Endothelial cell of umbilical vein (primary cell): ENCODE results near the gene FEM1C. TPM values are rescaled to one million over a fixed set of nuclear protein-coding genes. Genes with fewer than 3 reads are reported as not detected.

Experiments used
- BruUV-seq: library from RNA; stranded (reverse); fragments of 400-500 nt; replicated peaks from 2 replicates; lab custom pipeline; 2021; lab: Mats Ljungman, UMichigan
- CTCF ChIA-PET: fragments of 300-600, 350-600 bp; sonication (Branson Sonifier 250); formaldehyde crosslinking; loops from one replicate; lab custom pipeline; 2021; ENCODE audit warnings: antibody characterized with exemption, inconsistent platforms; lab: Charles Lee
- POLR2A ChIA-PET: fragments of 300-600, 350-600 bp; sonication (Branson Sonifier 250); formaldehyde crosslinking; loops from one replicate; lab custom pipeline; 2021; ENCODE audit warnings: antibody characterized with exemption, inconsistent platforms; lab: Charles Lee
- DNase-seq: peaks from one replicate; pipeline ENCODE4 v3.0.0-alpha.2; 2011; ENCODE audit warnings: low read depth, low spot score
- FAIRE-seq: peaks from 2 replicates; lab custom pipeline; 2011; peaks lifted over from hg19 to GRCh38; lab: Jason Lieb, UNC
- H2AFZ ChIP-seq: 2 replicates; pipeline ENCODE4 v1.6.0; 2012; ENCODE audit warnings: low read depth, low read length, control low read depth, inconsistent platforms
- H3K27ac ChIP-seq: 2 replicates; pipeline ENCODE4 v1.5.1; 2011; ENCODE audit warnings: low read depth, mild to moderate bottlenecking, control low read depth, low read length, moderate library complexity; ENCODE audit not compliant: insufficient read depth
- H3K27me3 ChIP-seq, 2 experiments: 2 replicates each; pipeline versions ENCODE4 v1.6.0 to v1.6.1; 2011; ENCODE audit warnings: low read length in 2 of 2, mixed read lengths in 1 of 2; ENCODE audit not compliant: control insufficient read depth in 2 of 2, insufficient read depth in 2 of 2
- H3K36me3 ChIP-seq, 2 experiments: 2 replicates in 1 of 2; 3 replicates in 1 of 2; pipeline ENCODE4 v1.5.1; 2011; ENCODE audit warnings: low read length in 2 of 2, mild to moderate bottlenecking in 1 of 2, moderate library complexity in 1 of 2; ENCODE audit not compliant: control insufficient read depth in 2 of 2, insufficient read depth in 2 of 2; ENCODE audit errors: extremely low read depth in 1 of 2
- H3K4me1 ChIP-seq: 3 replicates; pipeline ENCODE4 v1.5.1; 2011; ENCODE audit warnings: mild to moderate bottlenecking, low read length; ENCODE audit not compliant: control insufficient read depth, insufficient read depth; ENCODE audit errors: extremely low read depth
- H3K4me2 ChIP-seq: 2 replicates; pipeline ENCODE4 v1.6.1; 2011; ENCODE audit warnings: low read length, control low read depth, mixed read lengths; ENCODE audit not compliant: insufficient read depth
- H3K4me3 ChIP-seq, 3 experiments: fragments of 200-600 bp in 1 of 3; sonication (generic), shearing (Covaris generic) in 1 of 3; replicated peaks in 1 of 3; 2 replicates each; pipeline ENCODE4 v1.5.1; 2011 to 2016; ENCODE audit warnings: control low read depth in 3 of 3, low read length in 3 of 3, mild to moderate bottlenecking in 2 of 3, inconsistent platforms in 1 of 3, low read depth in 1 of 3, moderate library complexity in 1 of 3; ENCODE audit not compliant: insufficient read depth in 1 of 3
- H3K79me2 ChIP-seq: 2 replicates; pipeline ENCODE4 v1.6.0; 2012; ENCODE audit warnings: low read length, inconsistent platforms; ENCODE audit not compliant: control insufficient read depth, insufficient read depth
- H3K9ac ChIP-seq: replicated peaks from 2 replicates; pipeline ENCODE3; 2011; ENCODE audit warnings: low read length, control low read depth; ENCODE audit not compliant: insufficient read depth; ENCODE audit errors: extremely low read depth
- H3K9me1 ChIP-seq: replicated peaks from 3 replicates; pipeline ENCODE4 v1.6.0; 2011; ENCODE audit warnings: mild to moderate bottlenecking, low read length; ENCODE audit not compliant: control insufficient read depth, insufficient read depth; ENCODE audit errors: extremely low read depth
- H3K9me3 ChIP-seq: replicated peaks from 2 replicates; pipeline ENCODE4 v1.5.1; 2012; ENCODE audit warnings: low read length, inconsistent platforms; ENCODE audit not compliant: control insufficient read depth, insufficient read depth
- H4K20me1 ChIP-seq: replicated peaks from 2 replicates; pipeline ENCODE3; 2011; ENCODE audit warnings: mild to moderate bottlenecking, low read length; ENCODE audit not compliant: control insufficient read depth, insufficient read depth; ENCODE audit errors: extremely low read depth
- EZH2 ChIP-seq: IDR thresholded peaks from 2 replicates; pipeline ENCODE4 v1.6.1; 2012; ENCODE audit warnings: borderline replicate concordance, low read depth, mild to moderate bottlenecking, moderate library complexity, low read length, inconsistent platforms; ENCODE audit not compliant: severe bottlenecking
- FOS ChIP-seq: IDR thresholded peaks from 2 replicates; pipeline ENCODE4 v1.6.1; 2011; ENCODE audit warnings: mild to moderate bottlenecking, low read length, moderate library complexity, borderline replicate concordance; ENCODE audit not compliant: insufficient read depth
- GATA2 ChIP-seq: IDR thresholded peaks from 2 replicates; pipeline ENCODE4 v1.7.0; 2011; ENCODE audit warnings: low read depth, mild to moderate bottlenecking, moderate library complexity, mixed read lengths, low read length; ENCODE audit not compliant: insufficient read length, insufficient read depth
- JUN ChIP-seq: IDR thresholded peaks from 2 replicates; pipeline ENCODE4 v1.6.1; 2011; ENCODE audit warnings: borderline replicate concordance, low read depth; ENCODE audit not compliant: insufficient read length, insufficient read depth
- MYC ChIP-seq: IDR thresholded peaks from one replicate; pipeline ENCODE4 v1.6.1; 2011; ENCODE audit warnings: mild to moderate bottlenecking, low read depth, low read length
- POLR2A ChIP-seq: IDR thresholded peaks from 2 replicates; pipeline ENCODE4 v1.6.1; 2012; ENCODE audit warnings: low read depth, mild to moderate bottlenecking, control low read depth, low read length
- POLR2AphosphoS5 ChIP-seq: IDR thresholded peaks from 2 replicates; pipeline ENCODE4 v1.6.1; 2012; ENCODE audit warnings: low read depth, mild to moderate bottlenecking, control low read depth, low read length, moderate library complexity; ENCODE audit not compliant: insufficient read depth
- dilution Hi-C: fragments of 300-500 bp; cut with MboI; formaldehyde crosslinking; loops from one replicate; pipeline ENCODE4 v1.15.0; 2019; ENCODE audit warnings: low sequenced_read_pairs; ENCODE audit not compliant: extremely low pct_ligation_motif_present
- intact Hi-C: fragments of 100-400 bp; cut with micrococcal nuclease; formaldehyde crosslinking; loops from one replicate; pipeline ENCODE4 v1.10.0; 2022
- polyA plus RNA-seq, 4 experiments: library from polyadenylated mRNA; depleted of rRNA in 3 of 4; stranded (reverse) in 3 of 4; unstranded in 1 of 4; fragments of >200 nt; gene quantifications; 2 replicates each; pipeline versions ENCODE4 v1.2.1 to v1.2.3, GENCODE V29; 2011 to 2012; ENCODE audit warnings: missing spikeins in 1 of 4
- total RNA-seq: library from RNA; stranded (reverse); gene quantifications from 2 replicates; pipeline ENCODE4 v1.2.3, GENCODE V29; 2021
- TF ChIP-seq, protein P1 (sequence below): IDR thresholded peaks from 2 replicates; pipeline ENCODE4 v1.6.1; 2011; ENCODE audit not compliant: insufficient read depth, insufficient read length
- TF ChIP-seq, protein P2 (sequence below), 2 donors: IDR thresholded peaks; 1 replicate in 1 of 2; 2 replicates in 1 of 2; pipeline ENCODE4 v1.5.1; 2011; ENCODE audit warnings: low read length in 2 of 2, mild to moderate bottlenecking in 2 of 2, moderate library complexity in 2 of 2, control low read depth in 1 of 2, inconsistent platforms in 1 of 2, low read depth in 1 of 2; ENCODE audit not compliant: insufficient read depth in 1 of 2; ENCODE audit errors: extremely low read depth in 1 of 2

FEM1C gene
- total and polyA plus RNA-seq, 2 donors (not counting 3 experiments of a cell fraction or from before 2014, with no cell fraction given): 6.2 to 16.0 TPM

DNA sequence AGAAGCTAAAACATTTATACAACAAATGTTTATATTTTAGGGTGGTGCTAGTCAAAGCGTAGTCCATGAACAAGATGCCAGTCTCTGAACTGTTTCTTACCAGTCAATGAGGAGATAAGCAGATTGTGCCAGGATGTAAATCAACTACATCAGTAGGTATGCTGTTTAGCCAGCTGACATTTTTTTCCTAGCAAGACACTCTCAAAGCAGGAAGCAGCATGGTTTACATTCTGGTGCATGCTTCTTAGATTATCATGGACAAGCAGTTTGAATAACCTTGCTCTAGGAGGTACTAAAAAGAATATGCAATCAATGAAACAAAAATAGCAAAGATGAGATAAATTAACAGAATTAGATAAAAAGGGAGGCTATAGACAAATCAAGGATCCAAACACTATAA, 40.7 kb upstream of the FEM1C start:
- intact Hi-C loops (loop anchor here (5.0 to 10.0 kb wide), 3 partner anchors 123 to 488 kb away; no protein-coding TSS in a partner anchor), dilution Hi-C loops (no loop called here)
- ChIA-PET POLR2A (no interaction called here), CTCF (interaction anchor here (0.7 to 3.8 kb wide), 4 partner anchors 11 to 276 kb away, joined by 3 to 33 read pairs (median 4); no protein-coding TSS in a partner anchor)
- Histone ChIP-seq H4K20me1 (no peaks in the 10 kb centered on the region), H3K9me1 (no peaks in the 10 kb centered on the region), H2AFZ (no peak overlapping the region), H3K9me3 (no peaks in the 10 kb centered on the region), H3K9ac (no peak overlapping the region), H3K27ac (no peak overlapping the region), H3K36me3 (no peaks in the 10 kb centered on the region), H3K79me2 (no peaks in the 10 kb centered on the region), H3K4me2 (no peak overlapping the region), H3K27me3 (no peaks in the 10 kb centered on the region), H3K4me1 (peaks cover 4% of the 10 kb centered on the region), H3K4me3 (no peak overlapping the region)
- no peak for TF ChIP-seq EZH2
- TF ChIP-seq GATA2: no peak
- TF ChIP-seq, protein P1, sequence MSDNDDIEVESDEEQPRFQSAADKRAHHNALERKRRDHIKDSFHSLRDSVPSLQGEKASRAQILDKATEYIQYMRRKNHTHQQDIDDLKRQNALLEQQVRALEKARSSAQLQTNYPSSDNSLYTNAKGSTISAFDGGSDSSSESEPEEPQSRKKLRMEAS: no peak
- no peak for TF ChIP-seq POLR2AphosphoS5
- TF ChIP-seq, protein P2, sequence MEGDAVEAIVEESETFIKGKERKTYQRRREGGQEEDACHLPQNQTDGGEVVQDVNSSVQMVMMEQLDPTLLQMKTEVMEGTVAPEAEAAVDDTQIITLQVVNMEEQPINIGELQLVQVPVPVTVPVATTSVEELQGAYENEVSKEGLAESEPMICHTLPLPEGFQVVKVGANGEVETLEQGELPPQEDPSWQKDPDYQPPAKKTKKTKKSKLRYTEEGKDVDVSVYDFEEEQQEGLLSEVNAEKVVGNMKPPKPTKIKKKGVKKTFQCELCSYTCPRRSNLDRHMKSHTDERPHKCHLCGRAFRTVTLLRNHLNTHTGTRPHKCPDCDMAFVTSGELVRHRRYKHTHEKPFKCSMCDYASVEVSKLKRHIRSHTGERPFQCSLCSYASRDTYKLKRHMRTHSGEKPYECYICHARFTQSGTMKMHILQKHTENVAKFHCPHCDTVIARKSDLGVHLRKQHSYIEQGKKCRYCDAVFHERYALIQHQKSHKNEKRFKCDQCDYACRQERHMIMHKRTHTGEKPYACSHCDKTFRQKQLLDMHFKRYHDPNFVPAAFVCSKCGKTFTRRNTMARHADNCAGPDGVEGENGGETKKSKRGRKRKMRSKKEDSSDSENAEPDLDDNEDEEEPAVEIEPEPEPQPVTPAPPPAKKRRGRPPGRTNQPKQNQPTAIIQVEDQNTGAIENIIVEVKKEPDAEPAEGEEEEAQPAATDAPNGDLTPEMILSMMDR (IDR thresholded peaks at IDR 0.05; ENCODE audit: extremely low read depth in 1 of 2, insufficient read depth in 1 of 2, low read depth in 1 of 2, low read length in 2 of 2): no peak
- TF ChIP-seq POLR2A: no peak
- TF ChIP-seq MYC: no peak
- no peak for TF ChIP-seq JUN
- TF ChIP-seq FOS: no peak
- BruUV-seq: no TSS peak
- DNase-seq: no peak
- no peak for FAIRE-seq
